PC-3 (cell line): Measurements from ENCODE around the gene PROKR1. TPM values are rescaled to one million over a fixed set of nuclear protein-coding genes. Genes with fewer than 3 reads are reported as not detected.

ENCODE experiments used
- ATAC-seq: fragments of 200-7000 bp; cut with Tn5 transposase; 2 replicates; pipeline ENCODE4 v1.9.1; 2020; ENCODE audit warnings: mild to moderate bottlenecking, moderate library complexity
- BruUV-seq: library from RNA; stranded (reverse); fragments of 400-500 nt; replicated peaks from 2 replicates; lab custom pipeline; 2021; lab: Mats Ljungman, UMichigan
- CTCF ChIA-PET: fragments of 300-600 bp; sonication (Branson Sonifier 250); formaldehyde crosslinking; loops from one replicate; lab custom pipeline; 2022; ENCODE audit warnings: antibody characterized with exemption; lab: Charles Lee
- POLR2A ChIA-PET: fragments of 300-600 bp; sonication (Branson Sonifier 250); formaldehyde crosslinking; loops from one replicate; lab custom pipeline; 2022; ENCODE audit warnings: antibody characterized with exemption; ENCODE audit not compliant: unreplicated experiment; lab: Charles Lee
- DNase-seq: peaks from one replicate; pipeline ENCODE4 v3.0.0-alpha.2; 2015
- H2AFZ ChIP-seq: fragments of 300-600 bp; sonication (generic); 2 replicates; pipeline ENCODE4 v1.6.0; 2016; ENCODE audit warnings: antibody characterized with exemption, low read length
- H3F3A ChIP-seq: fragments of 300-600 bp; sonication (generic); one replicate; pipeline ENCODE4 v1.6.0; 2017; ENCODE audit warnings: antibody characterized with exemption, low read length, control low read depth, mild to moderate bottlenecking; ENCODE audit not compliant: unreplicated experiment
- H3K27ac ChIP-seq: fragments of 300-600 bp; sonication (generic); 2 replicates; pipeline ENCODE4 v1.5.1; 2016; ENCODE audit warnings: mild to moderate bottlenecking, low read length
- H3K27me3 ChIP-seq: fragments of 300-600 bp; sonication (generic); 2 replicates; pipeline ENCODE4 v1.6.1; 2016; ENCODE audit warnings: low read length, mixed read lengths
- H3K36me3 ChIP-seq: fragments of 300-600 bp; sonication (generic); 2 replicates; pipeline ENCODE4 v1.6.1; 2016; ENCODE audit warnings: low read depth, mixed run types, low read length, mixed read lengths
- H3K4me1 ChIP-seq: fragments of 300-600 bp; sonication (generic); 2 replicates; pipeline ENCODE4 v1.5.1; 2016; ENCODE audit warnings: low read length; ENCODE audit not compliant: insufficient read depth
- H3K4me2 ChIP-seq: fragments of 300-600 bp; sonication (generic); 2 replicates; pipeline ENCODE4 v1.6.0; 2016; ENCODE audit warnings: low read length
- H3K4me3 ChIP-seq: fragments of 300-600 bp; sonication (generic); 2 replicates; pipeline ENCODE4 v1.5.1; 2016; ENCODE audit warnings: mild to moderate bottlenecking, low read length, mixed read lengths
- H3K79me2 ChIP-seq: fragments of 300-600 bp; sonication (generic); 2 replicates; pipeline ENCODE4 v1.6.1; 2017; ENCODE audit warnings: low read length, mixed read lengths
- H3K9ac ChIP-seq: fragments of 300-600 bp; sonication (generic); 2 replicates; pipeline ENCODE4 v1.6.0; 2016; ENCODE audit warnings: mild to moderate bottlenecking, low read length
- H3K9me2 ChIP-seq: fragments of 300-600 bp; sonication (generic); replicated peaks from 2 replicates; pipeline ENCODE4 v1.6.1; 2016; ENCODE audit warnings: mixed run types, low read length, mixed read lengths
- H3K9me3 ChIP-seq: fragments of 300-600 bp; sonication (generic); 2 replicates; pipeline ENCODE4 v1.6.1; 2016; ENCODE audit warnings: low read length, mixed read lengths
- H4K20me1 ChIP-seq: fragments of 300-600 bp; sonication (generic); 2 replicates; pipeline ENCODE4 v1.6.1; 2016; ENCODE audit warnings: low read length, mixed read lengths
- EZH2 ChIP-seq: fragments of 300-600 bp; sonication (generic); IDR thresholded peaks from one replicate; pipeline ENCODE4 v1.6.1; 2017; ENCODE audit warnings: antibody characterized with exemption, mild to moderate bottlenecking, low read length; ENCODE audit not compliant: unreplicated experiment
- EZH2phosphoT487 ChIP-seq: fragments of 300-600 bp; sonication (generic); IDR thresholded peaks from 2 replicates; pipeline ENCODE4 v1.6.1; 2018; ENCODE audit warnings: mild to moderate bottlenecking, antibody characterized with exemption, low read length, borderline replicate concordance
- intact Hi-C: fragments of 100-400 bp; cut with micrococcal nuclease; formaldehyde crosslinking; loops from 2 replicates; pipeline ENCODE4 v1.9.0; 2023
- total RNA-seq: library from RNA; depleted of rRNA; stranded (reverse); fragments of >200 nt; gene quantifications from 2 replicates; pipeline ENCODE4 v1.2.3, GENCODE V29; 2014
- TF ChIP-seq, protein P1 (sequence below): fragments of 300-600 bp; sonication (generic); conservative IDR thresholded peaks from 2 replicates; pipeline ENCODE4 v1.5.1; 2017; ENCODE audit warnings: antibody characterized with exemption, low read depth, mild to moderate bottlenecking, low read length

Gene PROKR1
- total RNA-seq, 1 experiment from 2014 or later, result 0.26 TPM

GRCh38 chr2:68606759-68607158, 36.6 kb upstream of the PROKR1 start:
- H3K36me3 ChIP-seq, result no peaks in the 10 kb centered on the region
- no peak for ATAC-seq
- BruUV-seq, result no TSS peak
- POLR2A ChIA-PET, result no interaction called here
- no peak for TF ChIP-seq EZH2
- TF ChIP-seq, protein P1, sequence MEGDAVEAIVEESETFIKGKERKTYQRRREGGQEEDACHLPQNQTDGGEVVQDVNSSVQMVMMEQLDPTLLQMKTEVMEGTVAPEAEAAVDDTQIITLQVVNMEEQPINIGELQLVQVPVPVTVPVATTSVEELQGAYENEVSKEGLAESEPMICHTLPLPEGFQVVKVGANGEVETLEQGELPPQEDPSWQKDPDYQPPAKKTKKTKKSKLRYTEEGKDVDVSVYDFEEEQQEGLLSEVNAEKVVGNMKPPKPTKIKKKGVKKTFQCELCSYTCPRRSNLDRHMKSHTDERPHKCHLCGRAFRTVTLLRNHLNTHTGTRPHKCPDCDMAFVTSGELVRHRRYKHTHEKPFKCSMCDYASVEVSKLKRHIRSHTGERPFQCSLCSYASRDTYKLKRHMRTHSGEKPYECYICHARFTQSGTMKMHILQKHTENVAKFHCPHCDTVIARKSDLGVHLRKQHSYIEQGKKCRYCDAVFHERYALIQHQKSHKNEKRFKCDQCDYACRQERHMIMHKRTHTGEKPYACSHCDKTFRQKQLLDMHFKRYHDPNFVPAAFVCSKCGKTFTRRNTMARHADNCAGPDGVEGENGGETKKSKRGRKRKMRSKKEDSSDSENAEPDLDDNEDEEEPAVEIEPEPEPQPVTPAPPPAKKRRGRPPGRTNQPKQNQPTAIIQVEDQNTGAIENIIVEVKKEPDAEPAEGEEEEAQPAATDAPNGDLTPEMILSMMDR, result no peak
- TF ChIP-seq EZH2phosphoT487, result no peak
- H3K4me3 ChIP-seq, result no peak overlapping the region
- no peak overlapping the region for H3K9ac ChIP-seq
- CTCF ChIA-PET, result interaction anchor here (1.4 kb wide), 1 partner anchor 12 kb away, joined by 5 read pairs; no protein-coding TSS in a partner anchor
- no peak overlapping the region for H3K4me2 ChIP-seq
- H3K27me3 ChIP-seq, result no peaks in the 10 kb centered on the region
- no peak overlapping the region for H3K27ac ChIP-seq
- no peaks in the 10 kb centered on the region for H3K79me2 ChIP-seq
- H2AFZ ChIP-seq, result no peak overlapping the region
- no peaks in the 10 kb centered on the region for H3F3A ChIP-seq
- H4K20me1 ChIP-seq, result no peaks in the 10 kb centered on the region
- intact Hi-C loops, result no loop called here
- DNase-seq, result no peak
- no peaks in the 10 kb centered on the region for H3K4me1 ChIP-seq
- H3K9me2 ChIP-seq, result no peaks in the 10 kb centered on the region
- H3K9me3 ChIP-seq, result no peaks in the 10 kb centered on the region; the same call in 1 of the 2 replicates

GRCh38 chr2:68607837-68608236, 35.5 kb upstream of the PROKR1 start:
- no peaks in the 10 kb centered on the region for H3K36me3 ChIP-seq
- no peak overlapping the region for H3K4me3 ChIP-seq
- no peak overlapping the region for H2AFZ ChIP-seq
- H3F3A ChIP-seq, result no peaks in the 10 kb centered on the region
- no peaks in the 10 kb centered on the region for H3K27me3 ChIP-seq
- POLR2A ChIA-PET, result no interaction called here
- BruUV-seq, result no TSS peak
- no peak overlapping the region for H3K4me2 ChIP-seq
- no peak overlapping the region for H3K27ac ChIP-seq
- no peak for ATAC-seq
- H3K9me3 ChIP-seq, result no peaks in the 10 kb centered on the region; the same call in 1 of the 2 replicates
- no peaks in the 10 kb centered on the region for H3K9me2 ChIP-seq
- no peaks in the 10 kb centered on the region for H3K79me2 ChIP-seq
- no peaks in the 10 kb centered on the region for H4K20me1 ChIP-seq
- no peak for DNase-seq
- CTCF ChIA-PET, result no interaction called here
- no peak overlapping the region for H3K9ac ChIP-seq
- TF ChIP-seq, protein P1, result no peak
- H3K4me1 ChIP-seq, result no peaks in the 10 kb centered on the region
- intact Hi-C loops, result no loop called here

- H3K9me2 ChIP-seq, result no peaks in the 10 kb centered on the region
- no peaks in the 10 kb centered on the region for H3K9me3 ChIP-seq
- ATAC-seq (no peak), DNase-seq (no peak)
- no peak overlapping the region for H3K9ac ChIP-seq
- no peak overlapping the region for H3K4me3 ChIP-seq
- no peaks in the 10 kb centered on the region for H3K79me2 ChIP-seq
- no peak overlapping the region for H2AFZ ChIP-seq
- ChIA-PET CTCF (no interaction called here), POLR2A (no interaction called here)
- no peak overlapping the region for H3K27ac ChIP-seq
- no peaks in the 10 kb centered on the region for H3K4me1 ChIP-seq
- H4K20me1 ChIP-seq, result no peaks in the 10 kb centered on the region
- no peak overlapping the region for H3K4me2 ChIP-seq
- H3K36me3 ChIP-seq, result no peaks in the 10 kb centered on the region
- H3K27me3 ChIP-seq, result no peaks in the 10 kb centered on the region
- BruUV-seq, result no TSS peak
- TF ChIP-seq, protein P1, result no peak
- TF ChIP-seq EZH2phosphoT487 (no peak), EZH2 (no peak)
- no peaks in the 10 kb centered on the region for H3F3A ChIP-seq
- intact Hi-C loops, result no loop called here
Measured at GRCh38 chr2:68612765-68613519, 30.4 kb upstream of the PROKR1 start.
